NCI-H2196 treated with DMSO at 0.1 percent for 48 hours (cell line): ENCODE results near the gene RAPGEF6.
A peak's percentile ranks its signal among the peaks of the same experiment; 100 is the strongest.
"Not testable (repeated sequence)": the region's sequence is repeated elsewhere in the genome, so short reads cannot be mapped to it uniquely, and the experiment has no call there.

Source experiments
- DNase-seq: peaks from one replicate; lab custom pipeline; 2025; ENCODE audit not compliant: unreplicated experiment; lab: John Stamatoyannopoulos, UW

Gene RAPGEF6

DNA sequence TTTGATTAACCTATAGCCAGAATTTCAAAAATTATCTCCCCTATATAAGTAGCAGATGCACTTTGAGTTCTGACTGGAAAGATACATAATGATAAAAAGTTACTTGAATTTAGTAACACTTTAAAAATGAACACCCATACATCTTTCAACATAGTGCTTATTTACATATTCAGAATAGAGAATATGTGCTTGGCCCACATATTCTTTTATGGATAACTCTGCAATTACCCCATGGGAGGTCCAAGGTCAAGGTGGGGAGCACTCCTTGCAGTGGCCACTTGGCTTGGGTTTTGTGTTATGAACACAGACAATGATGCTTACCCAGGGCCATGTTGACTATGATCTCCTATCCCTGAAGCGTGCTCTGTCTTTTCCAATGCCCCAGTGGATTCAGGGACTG lies 201.9 kb downstream of the RAPGEF6 start:
- DNase-seq, result no peak

DNA sequence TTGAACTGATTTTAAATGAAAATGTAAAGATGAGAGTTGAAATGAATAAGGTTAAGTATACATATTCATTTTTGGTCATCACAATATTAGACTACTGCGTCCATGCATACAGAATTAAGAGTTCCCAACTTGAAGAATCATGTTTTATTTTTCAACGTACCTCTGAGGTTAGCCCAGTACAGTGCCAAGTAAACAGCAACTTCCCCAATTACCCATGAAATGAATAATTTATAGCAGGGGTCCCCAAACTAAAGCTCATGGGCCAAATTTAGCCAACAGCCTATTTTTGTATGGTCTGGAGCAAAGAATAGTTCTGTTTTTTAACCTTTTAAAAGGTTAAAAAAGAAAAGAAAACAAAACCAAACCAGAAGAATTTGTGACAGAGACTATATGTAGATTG lies 203.2 kb downstream of the RAPGEF6 start:
- DNase-seq, result no peak

DNA sequence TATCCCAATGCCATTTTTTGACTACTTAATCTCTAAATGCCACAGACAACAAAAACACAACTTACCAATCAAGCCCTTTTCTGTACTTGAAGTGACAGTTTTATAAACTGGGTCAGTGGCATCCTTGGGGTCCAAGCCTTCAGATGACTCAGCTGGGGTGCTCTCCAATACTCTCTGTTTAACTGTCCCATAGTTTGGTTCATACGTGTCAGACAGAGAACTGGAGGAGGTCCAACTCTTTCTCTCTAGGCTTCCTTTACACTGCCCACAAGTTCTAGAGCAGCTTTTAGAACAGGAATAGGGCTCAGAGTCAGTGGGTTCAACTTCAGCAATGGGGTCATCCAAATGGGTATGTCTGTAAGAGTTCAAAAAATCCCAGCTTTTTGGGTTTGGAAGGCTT lies 204.2 kb downstream of the RAPGEF6 start:
- no peak for DNase-seq

DNA sequence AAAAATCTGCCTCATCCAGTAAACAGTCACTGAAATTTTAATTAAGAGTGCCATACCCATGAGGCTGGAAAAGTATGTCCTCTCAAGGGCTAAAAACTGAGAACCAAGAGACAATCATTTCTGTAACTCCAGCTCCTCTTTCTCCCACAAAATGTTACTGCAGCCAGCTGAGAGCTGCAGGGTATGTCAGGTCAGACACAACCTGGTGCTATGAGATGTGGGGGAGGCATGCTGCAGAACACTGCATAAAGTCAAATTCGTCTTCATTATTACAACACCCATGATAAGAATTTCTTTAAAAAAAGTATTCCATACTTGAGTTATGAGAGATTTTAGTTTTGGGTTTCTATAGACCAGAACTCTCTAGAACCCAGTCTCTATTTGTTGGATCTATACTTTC lies 209.0 kb downstream of the RAPGEF6 start:
- no peak for DNase-seq

DNA sequence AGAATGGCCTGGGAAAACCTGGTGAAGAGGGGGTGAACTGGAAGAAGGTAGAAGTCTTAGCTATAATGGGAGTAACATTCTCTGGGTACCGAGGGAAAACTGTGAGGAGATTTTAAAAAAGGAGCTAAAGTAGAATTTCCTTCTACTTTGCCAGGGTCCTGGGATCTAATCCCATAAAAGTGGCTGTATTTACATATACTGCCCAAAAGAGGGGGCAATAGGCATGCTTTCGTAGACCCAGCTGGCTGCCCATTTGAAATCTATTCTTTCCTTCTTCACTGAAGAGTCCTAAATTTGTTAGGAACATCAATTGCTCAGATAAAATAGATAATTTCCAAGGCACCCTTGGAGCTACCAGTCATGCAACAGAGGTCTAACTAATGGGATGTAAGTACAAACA lies 212.0 kb downstream of the RAPGEF6 start:
- no peak for DNase-seq

DNA sequence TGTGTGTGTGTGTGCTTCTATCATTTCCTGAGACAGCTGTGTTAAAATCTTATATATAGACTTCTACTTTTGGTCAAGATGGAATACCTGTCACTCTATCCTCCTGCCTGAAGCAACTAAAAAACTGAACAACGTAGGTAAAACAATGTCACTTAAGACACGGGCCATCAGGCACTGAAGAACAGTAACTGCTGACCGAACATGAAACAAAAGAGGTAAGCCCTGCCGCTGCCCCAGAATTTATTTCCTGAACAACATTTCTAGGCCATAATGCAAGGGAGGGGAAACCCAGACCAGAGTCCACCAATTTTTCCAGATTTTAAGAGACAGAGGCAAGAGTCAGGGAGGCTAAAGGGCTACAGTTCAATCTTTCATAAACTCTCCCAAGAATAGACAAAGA lies 215.2 kb downstream of the RAPGEF6 start:
- DNase-seq, result no peak

DNA sequence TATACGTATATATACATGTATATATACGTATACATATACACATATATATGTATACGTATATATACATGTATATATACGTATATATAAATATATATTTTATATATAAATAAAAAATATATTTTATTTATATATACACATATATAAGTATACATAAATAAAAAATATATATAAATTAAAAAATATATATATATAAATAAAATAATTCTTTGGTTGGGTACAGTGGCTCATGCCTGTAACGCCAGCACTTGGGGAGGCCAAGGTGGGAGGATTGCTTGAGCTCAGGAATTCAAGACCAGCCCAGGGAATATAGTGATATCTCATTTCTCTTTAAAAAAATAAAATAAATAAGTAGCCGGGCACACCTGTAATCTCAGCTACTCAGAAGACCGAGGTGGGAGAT lies 216.2 kb downstream of the RAPGEF6 start:
- DNase-seq, result no peak

DNA sequence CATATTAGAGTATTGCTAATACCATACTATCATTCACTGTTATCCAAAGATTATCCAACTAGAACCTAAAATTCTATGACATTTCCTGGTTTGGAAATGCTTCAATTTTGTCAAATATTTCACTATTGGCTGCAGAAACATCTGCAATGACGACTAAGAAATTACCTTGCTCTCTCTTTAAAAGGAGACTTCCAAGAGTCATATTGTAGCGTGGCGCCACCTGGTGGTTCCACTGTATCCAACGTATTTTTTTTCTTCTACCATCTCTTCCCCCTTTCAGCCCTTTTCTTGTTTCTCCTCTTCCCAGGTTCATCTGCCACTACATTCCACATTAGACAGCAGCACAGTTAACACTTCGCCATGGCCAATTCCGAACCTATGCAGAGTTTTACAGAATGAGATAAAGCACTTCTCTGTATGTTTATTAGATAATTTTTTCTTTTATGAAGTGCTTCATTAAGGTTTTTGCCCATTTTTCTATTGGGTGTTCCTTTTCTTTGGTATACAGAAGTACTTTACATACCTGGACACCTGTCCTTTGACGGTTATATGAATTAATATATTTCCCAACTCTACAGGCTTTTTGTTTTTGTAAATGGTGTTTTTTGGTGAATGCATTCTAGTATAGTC lies 217.7 kb downstream of the RAPGEF6 start:
- peak; percentile 53 for DNase-seq

DNA sequence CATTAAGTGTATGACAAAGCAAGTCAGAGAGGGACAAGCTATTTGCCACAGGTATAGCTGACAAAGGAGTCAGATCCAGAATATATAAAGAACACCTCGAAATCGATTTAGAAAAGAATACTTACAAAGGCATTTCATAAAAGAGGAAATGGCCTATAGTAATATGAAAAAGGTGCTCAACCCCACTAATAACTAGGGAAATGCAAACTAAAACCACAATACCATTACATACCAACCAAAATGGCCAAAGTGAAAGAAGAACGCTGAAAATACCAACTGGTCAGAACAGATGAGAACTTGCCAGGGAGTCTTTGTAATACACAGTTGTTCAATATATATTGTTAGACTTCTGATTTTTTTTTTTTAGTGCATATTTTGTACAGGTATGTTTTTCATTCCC lies 218.3 kb downstream of the RAPGEF6 start:
- DNase-seq, result no peak

DNA sequence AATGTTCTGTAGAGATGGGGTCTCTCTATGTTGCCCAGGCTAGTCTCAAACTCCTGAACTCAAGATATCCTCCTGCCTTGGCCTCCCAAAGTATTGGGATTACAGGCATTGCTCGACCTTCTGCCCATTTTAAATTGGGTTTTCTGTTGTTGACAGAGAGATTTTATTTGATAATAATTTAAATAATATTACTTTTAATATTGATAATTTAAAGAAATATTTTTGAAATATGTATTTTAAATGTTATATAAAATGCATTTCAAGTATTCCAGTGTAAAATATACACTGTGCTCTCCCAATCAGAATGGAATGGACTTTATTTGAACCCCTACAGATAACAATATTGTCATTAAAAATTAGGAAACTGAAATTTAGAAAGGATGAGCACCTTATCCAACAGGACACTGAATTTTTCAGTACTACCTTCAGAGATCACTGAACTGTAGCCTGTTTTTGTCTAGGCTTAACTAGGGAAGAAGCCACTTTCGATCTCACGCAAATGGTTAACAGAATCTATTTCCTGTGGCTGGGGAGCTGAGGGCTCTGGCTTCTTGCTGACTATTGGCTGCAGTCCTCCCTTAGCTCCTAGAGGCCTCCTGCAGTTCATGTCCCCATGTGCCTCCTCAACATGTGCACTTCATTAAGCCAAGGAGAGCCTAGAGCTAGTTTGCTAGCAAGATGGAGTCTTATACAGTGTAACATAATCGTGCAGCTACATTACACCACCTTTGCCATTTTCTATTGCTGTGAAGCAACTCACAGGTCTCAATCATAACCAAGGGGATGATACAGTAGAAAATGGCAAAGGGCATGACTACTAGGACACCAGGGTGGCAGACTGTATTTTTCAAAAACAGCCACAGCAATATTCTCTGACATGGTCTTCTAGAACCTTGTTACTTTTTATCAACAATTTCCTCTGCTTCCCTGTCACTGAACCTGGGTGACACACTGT lies 221.1 kb downstream of the RAPGEF6 start:
- DNase-seq, result no peak

DNA sequence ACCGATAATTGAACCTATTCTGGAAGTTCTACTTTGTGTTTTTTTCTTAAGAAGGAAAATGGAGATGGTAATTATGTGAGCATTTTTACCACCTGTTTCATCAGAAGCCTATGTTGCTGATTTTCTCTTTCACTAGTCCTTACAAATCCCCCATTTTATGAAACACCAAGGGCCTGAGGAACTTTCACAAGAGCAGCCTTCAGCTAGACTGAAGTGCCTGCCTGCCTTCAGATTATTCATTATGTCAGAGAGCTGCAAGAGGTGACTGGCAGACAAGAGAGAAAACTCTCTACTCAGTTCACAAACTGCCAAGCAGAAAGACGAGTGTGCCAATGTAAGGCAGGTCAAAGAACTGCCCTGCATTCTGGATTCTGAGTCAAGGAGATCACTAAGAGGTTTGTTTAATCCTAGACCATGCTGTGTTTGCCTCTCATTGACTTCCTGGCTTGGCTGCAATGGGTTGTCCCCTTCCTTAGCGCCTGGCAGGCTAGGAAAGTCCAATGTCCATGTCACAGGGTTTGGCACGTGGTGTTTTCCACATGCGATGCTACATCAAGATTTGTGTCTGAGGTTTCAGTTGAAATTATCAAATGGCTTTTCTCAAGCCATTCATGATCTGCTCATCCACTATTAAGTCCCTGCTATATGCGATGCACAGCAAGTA lies 227.9 kb downstream of the RAPGEF6 start:
- no peak for DNase-seq

DNA sequence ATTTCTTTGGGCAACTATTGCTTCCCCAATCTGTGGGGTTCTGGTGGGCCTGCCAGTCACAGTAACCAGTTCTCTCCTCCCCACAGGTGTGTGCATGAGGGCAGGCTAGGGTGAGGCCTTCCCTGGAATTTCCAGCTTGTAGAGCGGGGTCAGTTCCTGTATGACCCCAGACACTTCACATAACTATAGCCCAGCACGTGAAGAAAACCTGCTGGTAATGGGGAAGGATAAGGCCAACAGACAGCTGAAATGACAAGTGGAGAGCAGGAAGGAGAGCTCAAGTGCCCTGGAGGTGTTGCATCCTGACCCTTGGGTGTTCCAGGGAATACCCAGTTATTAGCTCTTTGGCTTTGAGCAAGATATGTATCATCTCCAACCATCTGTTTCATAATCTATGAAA lies 229.0 kb downstream of the RAPGEF6 start:
- no peak for DNase-seq

DNA sequence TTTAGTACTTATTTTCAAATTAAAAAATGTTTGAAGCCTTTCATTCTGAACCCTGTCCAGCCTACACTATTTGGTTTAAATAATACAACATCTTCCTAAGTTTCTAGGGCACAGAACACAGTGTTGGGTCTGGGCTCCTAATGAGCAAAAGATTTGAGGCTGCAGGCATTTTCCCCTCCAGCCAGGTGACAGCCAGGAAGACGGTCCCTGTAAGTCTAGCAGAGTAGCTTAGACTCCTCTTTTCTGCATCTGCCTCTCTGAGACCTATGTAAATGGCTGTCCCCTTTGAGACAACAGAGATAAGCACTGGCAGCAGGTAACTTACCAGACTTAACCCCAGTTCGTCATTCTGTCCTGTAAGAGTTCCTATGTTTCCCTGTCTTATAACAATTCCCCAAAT lies 229.4 kb downstream of the RAPGEF6 start:
- DNase-seq, result no peak

DNA sequence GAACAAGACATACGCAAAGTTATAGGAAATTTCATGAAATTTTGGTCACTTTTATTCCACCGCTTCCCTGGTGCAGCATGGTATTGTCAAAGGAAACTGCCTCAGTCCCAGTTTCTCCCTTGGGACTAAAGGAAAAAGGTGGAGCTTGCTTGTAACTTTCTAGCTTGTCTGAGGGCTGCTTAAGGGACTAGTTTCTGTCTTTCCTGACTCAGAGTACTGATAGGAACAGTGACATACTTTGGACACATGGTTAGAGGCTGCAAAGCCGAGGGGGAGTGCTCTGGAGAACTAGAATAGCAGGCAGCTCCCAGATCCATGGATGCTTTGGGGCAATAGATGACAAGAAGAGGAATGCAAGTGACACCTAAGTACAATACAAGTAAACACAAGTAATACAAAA lies 234.4 kb downstream of the RAPGEF6 start:
- DNase-seq, result no peak

DNA sequence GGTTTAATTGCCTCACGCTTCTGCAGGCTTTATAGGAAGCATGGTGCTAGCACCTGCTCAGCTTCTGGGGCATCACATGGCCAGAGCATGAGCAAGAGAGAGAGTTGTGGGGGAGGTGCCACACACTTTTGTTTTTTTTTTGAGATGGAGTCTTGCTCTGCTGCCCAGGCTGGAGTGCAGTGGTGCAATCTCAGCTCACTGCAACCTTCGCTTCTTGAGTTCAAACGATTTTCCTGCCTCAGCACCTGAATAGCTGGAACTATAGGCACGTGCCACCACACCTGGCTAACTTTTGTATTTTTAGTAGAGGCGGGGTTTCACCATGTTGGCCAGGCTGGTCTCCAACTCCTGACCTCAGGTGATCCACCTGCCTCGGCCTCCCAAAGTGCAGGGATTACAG lies 236.0 kb downstream of the RAPGEF6 start:
- not testable (repeated sequence) for DNase-seq

DNA sequence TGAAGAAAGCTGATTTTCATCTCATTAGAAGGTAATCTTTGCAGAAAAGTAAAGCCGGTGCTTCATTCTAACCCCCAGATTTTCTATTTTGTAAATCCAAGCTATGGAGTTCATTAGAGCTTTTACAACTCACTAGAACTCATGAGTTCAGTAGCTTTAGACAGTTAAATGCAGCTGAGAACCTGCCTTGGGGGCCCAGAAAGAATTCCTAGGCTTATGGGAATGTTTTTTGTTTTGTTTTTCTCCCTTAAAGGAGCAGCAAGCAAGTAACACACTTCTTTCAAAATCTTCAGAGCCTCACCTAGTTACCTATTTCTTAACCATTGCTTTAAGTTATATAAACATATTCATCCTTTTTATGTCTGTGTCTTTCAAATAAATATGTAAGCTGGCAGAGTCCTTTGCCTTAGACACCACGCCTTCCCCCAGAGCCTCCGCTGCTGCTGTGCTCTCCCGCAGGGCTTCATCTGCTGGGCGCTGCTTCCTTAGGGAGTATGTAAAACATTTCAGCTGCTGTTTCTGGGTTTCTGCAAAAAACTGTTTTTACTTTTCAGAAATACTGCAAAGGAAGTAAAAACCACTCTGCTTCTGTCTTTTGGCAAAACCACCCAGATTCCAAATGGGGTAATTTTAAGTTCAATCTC lies 238.3 kb downstream of the RAPGEF6 start:
- DNase-seq, result no peak

DNA sequence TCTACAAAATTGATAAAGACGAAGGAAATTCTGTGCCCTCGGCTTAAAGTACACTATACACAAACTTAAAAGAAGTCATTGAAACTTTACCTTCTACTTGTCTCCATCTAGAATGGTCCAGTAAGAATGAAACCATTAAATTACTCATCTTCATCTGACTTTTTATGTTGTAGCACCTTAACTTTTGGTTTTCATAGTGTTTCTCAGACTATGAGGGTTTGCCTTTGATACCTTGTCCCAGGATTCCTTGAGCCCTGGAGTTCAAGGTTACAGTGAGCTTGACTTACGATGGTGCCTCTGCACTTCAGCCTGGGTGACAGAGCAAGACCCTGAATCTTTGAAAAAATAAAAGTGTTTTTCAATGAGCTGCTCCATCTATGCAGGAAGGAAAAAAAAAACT lies 239.0 kb downstream of the RAPGEF6 start:
- DNase-seq, result no peak

DNA sequence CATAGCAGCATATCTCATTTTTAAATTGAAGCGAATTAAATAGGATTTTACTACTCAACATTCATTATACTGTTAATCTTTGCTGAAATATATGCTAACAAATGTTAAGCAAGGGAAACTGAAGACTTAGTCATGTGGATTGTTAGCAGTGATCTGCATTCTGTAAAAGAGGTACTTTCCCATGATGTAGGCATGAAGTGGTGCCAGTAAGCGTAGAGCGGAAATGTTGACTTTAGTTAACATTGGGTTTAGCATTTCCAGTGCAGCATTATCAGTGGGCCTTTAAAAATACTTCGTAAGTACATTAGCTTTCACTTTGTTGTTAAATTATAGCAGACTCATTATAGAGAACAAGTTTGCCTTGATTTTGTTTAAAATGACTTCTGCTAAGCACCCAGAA lies 240.9 kb downstream of the RAPGEF6 start:
- DNase-seq, result no peak

DNA sequence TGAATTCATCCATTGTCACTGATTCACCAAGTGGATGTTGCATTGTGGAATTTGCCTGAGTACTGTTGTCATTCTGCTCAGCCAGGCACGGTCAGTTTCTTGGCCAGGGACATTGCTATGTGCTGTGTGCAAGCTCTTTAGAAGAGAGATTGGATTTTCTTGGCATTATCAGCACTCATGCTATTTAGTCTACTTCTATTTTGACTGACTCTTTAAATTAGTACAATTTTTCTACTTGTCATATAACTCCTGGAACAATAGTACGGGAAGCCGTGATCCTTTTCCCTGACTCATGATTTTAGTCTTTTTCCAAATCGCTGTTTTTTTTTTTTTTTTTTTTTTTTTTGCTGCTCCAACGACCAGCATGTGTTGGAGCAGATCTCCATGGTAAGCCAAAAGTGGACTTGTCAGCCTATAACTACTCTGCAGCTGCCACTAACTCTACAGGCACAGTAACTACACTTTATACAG lies 241.5 kb downstream of the RAPGEF6 start:
- DNase-seq, result no peak

DNA sequence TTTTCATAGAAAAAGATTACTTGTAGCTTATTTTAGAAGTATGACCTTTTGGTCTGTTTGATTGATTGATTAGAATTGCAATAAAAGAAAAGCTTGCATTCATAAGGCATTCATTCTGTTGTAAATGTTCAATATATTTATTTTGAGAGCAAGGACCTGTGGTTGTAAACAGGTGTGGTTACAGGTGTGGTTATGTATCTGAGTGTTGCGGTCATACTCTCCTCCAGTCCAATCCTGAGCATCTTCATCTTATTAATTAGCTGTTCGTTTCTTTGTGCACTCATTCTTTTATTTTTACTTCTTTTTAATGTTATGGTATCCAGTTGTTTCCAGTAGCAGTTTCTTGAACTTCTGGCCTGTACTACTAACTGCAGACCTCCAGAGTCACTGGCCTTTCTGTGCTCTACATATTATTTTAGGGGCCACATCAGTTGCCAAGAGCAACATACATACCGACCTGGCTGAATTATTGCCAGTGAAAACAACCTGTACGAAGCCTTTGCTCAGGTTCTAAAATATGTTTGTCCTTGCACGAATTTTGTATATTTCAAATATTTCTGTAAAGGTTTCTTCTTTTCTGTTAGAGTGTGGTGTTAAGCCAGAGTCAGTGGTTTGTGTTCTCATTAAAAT lies 242.4 kb downstream of the RAPGEF6 start:
- DNase-seq, result no peak

DNA sequence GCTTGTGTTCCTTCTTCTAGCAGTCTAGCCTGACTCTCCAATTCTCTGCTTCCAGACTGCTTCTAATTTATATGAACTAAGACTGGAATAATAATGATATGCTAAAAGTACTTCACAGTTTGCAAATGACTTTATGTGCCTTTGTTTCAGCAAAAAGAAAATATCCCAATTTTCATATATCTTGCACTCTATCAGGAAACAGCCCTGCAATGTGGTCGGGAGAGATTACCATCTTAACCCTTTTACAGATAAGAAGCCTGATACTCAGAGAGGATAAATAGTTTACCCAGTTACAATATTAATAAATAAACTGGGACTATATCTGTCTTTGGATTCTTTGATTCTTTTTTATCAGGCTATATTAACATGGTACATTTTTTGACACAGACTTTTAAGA lies 245.2 kb downstream of the RAPGEF6 start:
- no peak for DNase-seq
